GM18502 (cell line): ENCODE results near the gene ACACB.
A peak's percentile ranks its signal among the peaks of the same experiment; 100 is the strongest.
"Not testable (repeated sequence)": the region's sequence is repeated elsewhere in the genome, so short reads cannot be mapped to it uniquely, and the experiment has no call there.

Experiments
- ATAC-seq: cut with Tn5 transposase; IDR thresholded peaks from one replicate; pipeline ENCODE4 v1.9.1; 2021; ENCODE audit warnings: mild to moderate bottlenecking; ENCODE audit not compliant: unreplicated experiment, poor library complexity

ACACB gene

DNA sequence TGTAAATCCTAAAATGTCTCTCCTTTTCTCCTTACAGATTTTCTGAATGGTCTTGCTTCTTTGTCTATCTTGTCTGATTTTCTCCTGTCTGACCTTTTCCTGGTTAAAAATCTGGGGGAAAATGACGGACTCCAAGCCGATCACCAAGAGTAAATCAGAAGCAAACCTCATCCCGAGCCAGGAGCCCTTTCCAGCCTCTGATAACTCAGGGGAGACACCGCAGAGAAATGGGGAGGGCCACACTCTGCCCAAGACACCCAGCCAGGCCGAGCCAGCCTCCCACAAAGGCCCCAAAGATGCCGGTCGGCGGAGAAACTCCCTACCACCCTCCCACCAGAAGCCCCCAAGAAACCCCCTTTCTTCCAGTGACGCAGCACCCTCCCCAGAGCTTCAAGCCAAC, 23.0 kb downstream of the ACACB start:
- no peak for ATAC-seq

DNA sequence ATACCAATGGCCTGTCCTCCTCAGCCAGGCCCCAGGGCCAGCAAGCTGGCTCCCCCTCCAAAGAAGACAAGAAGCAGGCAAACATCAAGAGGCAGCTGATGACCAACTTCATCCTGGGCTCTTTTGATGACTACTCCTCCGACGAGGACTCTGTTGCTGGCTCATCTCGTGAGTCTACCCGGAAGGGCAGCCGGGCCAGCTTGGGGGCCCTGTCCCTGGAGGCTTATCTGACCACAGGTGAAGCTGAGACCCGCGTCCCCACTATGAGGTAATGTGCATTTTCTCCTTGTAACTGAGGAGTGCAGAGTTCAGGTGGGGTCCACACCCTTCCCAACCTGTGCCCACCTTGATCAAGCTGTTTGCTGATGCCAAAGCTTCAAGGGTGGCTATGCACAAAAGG, 23.4 kb downstream of the ACACB start:
- ATAC-seq: no peak

DNA sequence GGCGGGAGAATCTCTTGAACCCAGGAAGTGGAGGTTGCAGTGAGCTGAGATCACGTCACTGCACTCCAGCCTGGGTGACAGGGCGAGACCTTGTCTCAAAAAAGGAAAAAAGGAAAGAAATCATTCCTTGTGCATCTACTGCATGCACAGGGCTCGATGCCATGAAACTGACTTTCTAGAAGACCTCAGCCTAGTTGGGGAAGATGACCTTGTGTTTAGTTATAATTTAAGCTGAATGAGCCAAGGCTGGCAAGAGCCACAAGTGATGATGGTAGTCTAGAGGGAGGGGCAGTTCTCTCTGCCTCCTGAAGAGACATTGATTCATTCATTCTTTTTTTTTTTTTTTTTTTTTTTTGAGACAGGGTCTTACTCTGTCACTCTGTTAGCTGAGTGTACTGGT, 24.2 kb downstream of the ACACB start:
- no peak for ATAC-seq

DNA sequence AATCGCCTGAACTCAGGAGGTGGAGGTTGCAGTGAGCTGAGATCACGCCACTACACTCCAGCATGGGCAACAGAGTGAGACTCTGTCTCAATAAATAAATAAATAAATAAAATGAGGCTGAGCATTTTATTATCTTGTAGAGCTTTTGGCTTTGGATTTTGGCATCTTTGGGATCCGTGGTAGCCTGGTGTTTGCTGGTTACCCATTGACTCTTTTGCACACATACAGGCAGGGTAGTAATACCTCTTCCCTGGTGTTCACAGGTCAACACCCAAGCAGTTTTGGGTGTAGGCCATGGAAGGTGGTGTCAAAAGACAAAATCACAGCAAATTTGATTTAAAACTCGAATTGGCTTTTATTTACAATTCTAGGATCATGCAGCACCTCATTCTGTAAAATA, 27.8 kb downstream of the ACACB start:
- ATAC-seq: no peak

DNA sequence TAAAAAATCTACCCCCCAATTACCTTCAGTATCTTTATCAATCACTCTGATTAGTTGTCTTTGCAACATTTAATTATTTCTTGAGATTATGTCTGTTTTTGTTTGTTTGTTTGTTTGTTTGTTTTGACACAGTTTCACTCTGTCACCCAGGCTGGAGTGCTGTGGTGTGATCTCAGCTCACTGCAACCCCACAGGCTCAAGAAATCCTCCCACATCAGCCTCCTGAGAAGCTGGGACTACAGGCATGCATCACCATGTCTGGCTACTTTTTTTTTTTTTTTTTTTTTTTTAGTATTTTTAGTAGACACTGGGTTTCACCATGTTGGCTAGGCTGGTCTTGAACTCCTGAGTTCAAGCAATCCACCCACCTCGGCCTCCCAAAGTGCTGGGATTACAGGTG, 30.7 kb downstream of the ACACB start:
- ATAC-seq: not testable (repeated sequence)

DNA sequence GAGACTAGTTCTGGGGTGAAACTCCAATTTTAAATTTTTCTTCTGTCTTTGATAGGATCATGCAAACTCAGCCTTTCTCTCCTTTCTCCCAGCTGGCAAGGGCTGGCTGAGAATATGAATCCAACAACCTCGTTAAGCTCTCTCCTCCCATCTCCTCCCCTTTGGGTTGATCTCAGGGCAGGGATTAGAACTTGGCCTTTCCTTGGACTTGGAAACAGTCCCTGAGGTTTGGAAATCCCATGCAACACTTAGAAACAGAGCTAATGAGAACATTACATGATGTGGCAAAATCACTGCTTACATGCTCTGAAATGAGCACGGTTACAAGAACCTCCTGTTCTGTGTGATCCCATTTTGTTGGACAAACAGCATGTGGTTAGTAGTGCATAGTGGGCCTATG, 31.6 kb downstream of the ACACB start:
- ATAC-seq: no peak

DNA sequence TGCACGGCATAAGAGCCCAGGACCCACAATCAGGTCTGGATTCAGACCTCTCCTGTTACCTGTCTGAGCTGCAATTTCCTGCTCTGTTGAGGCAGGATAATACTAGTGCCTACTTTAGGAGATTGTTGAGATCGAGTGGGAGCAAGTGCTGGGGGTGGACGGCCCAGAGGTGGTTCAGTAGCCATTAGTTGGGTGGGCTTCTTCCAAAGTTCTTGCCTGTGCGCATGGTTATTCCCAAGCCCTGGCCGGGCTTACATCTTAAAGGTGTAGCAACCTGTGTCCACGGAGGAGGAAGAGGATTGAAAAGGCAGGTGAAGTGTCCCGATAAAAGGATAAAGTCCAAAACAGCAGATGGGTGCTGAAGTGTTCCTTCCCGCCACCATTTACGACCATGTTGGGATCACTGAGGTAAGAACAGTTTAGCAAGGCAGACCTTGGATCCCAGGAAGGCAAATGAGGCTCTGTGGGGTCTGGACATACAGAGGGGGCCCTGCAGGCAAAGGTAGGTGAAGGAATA, 33.8 kb downstream of the ACACB start:
- no peak for ATAC-seq

DNA sequence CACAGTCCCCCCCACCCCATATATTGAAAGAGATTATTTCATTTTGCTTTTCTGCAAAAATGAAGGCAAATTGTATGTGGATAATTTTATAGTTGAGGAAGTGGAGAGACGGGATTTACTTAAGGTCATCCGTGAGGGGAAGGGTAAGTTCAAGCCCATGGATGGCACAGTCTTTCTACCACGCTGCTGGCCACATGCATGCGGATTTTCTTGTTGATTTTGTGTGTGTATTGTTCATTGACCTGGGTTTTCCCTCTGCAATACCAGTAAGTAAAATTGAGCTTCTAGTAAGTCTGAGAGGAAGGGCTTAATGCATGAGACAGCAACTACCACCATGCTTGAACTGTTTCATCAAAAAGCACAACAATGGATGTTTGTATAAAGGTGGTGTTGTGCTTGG, 35.1 kb downstream of the ACACB start:
- ATAC-seq: no peak

DNA sequence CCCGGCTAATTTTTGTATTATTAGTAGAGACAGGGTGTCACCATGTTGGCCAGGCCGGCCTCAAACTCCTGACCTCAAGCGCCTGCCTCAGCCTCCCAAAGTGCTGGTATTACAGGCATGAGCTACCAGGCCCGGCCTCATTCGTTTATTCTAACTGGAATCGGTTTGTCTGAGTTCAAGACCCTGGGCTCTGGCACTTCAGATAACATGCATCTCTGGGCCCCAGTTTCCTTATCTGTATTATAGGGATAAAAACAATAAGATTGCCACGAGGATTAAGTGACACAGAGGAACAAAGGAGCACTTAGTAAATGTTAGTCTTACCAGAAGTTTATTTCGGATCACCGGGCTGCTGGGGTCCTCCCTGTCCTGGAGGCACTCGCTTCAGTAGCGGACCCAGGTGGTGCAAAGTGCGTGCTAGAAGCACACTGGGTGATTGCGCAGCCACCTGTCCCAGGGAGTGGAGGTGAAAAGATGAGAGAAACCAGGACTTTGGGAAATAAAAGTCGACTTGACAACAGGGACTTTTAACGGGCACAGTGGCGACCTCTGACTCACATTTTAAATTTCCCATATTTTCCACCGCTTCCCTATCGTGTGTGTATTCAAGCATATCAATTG, 37.5 kb downstream of the ACACB start:
- no peak for ATAC-seq

DNA sequence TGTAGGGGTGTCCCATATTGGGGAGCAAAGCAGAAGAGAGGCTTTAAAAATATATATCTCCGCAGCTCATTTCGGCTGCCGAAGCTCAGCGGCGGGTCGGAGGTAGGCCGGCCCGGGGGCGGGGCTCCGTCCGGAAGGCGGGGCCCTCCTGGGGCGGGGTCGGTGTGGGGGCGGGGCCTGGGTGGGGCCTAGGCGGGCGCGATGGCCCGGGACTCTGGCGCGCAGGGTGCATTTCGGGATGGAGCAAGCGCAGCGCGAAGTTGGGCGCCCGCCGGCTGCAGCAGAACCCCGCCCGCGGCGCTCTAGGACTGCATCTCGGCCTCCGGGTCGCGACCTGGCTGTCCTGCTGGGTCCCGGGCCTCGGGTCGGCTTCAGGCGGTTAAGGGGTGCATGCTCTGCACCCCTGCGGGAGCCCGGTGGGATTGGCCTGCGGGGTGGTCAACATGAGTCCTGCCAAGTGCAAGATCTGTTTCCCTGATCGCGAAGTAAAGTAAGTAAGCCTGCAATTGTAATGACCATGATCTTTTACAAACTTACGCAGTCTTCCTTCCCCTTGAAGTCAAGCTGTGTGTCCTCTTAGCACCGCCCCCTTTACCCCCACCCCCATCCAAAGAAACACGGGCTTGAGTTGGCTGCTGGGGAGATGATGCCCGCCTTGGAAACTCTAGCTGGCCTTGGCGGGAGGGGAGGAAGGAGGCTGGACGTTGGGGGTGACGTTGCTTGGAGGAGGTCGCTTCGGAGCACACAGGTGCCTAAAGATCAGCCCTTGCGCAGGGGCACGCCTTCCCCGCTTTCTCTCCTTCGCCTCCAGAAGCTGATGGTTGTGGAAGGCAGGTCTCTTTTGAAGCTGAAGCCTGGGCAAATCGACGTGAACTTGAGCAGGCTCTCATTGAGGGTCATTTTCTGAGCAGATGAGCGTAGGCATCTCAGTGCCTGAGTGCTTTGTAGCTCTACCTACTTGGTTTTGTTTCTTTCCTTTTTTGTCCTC, 38.4 kb downstream of the ACACB start:
- ATAC-seq: peak; percentile 81

DNA sequence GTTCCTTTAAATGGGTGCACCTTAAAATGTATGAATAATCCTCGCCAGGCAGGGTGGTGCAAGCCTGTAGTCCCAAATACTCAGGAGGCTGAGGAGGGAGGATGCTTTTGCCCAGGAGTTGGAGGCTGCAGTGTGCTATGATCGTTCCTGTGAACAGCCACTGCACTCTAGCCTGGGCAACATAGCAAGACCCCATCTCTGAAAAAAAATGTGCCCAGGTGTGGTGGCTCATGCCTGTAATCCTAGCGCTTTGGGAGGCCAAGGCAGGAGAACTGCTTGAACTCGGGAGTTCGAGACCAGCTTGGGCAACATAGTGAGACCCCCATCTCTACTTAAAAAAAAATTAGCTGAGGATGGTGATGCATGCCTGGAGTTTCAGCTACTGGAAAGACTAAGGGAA, 39.6 kb downstream of the ACACB start:
- no peak for ATAC-seq

DNA sequence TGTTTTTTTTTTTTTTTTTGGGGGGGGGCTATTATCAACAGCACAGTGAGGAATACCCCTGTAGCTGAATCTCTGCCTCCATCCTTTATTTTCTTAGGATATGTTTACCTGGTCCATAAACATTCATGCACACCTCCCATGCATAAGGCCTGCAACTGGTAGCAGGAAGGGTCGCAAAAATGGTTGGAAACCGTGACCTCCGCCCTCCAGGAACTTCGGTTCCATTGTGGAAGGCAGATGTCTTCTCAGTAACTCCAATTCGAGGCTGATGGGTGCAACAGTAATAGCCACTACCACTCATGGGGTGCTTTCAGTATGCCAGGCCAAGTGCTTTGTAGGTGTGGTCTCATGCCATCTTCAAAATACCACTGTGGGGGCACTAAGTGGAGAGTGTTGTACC, 40.2 kb downstream of the ACACB start:
- ATAC-seq: no peak

DNA sequence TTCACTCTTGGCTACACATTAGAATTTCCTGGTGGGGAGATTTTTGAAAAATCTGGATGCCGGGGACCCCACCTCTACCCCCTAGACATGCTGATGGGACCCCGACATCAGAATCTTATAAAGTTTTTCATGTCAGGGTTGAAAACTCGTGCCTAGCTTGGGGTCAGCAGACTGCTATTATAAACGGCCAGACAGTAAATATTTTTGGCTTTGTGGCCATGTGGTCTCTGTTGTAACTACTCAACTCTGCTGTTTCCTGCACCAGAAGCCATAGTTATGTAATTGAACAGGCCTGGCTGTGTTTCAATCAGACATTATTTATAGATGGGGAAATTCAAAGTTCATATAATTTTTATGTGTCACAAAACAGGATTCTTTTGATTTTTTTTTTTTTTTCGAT, 41.6 kb downstream of the ACACB start:
- ATAC-seq: no peak

DNA sequence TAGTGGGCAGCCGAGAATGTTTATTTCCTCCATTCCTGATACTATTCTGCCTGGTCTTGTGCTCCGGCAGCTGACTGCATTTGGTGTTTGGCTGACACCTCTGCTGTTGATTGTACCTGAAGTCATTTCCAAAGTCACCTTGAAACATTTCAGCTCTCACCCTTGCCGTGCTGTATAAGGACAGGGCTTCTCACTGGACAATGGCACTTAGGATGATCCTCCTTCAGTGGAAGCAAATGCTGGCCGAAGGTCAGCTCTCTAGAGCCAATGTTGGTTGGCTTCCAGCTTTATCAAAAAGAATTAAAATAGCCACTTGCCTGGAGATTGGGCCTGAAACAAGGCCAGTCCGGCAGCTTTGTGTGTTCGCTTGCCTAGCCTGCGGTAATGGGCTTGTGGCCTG, 44.0 kb downstream of the ACACB start:
- no peak for ATAC-seq

DNA sequence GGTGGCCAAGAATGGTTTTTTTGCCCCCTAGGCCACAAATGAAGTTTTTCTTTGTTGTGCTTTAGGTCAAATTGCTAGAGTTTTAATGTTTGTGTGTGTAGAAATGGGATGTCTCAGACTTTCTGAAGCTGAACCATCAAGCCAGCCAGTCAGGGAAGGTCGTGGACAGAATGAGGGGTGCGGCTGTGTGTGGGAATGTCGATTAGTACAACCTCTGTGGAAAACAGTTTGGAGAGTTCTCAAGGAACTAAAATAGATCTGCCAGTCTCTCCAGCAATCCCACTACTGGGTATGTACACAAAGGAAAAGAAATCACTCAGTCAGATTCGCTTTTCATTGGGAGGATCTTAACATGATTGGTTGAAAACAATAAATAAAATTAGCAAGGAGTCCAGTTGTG, 44.5 kb downstream of the ACACB start:
- ATAC-seq: no peak

DNA sequence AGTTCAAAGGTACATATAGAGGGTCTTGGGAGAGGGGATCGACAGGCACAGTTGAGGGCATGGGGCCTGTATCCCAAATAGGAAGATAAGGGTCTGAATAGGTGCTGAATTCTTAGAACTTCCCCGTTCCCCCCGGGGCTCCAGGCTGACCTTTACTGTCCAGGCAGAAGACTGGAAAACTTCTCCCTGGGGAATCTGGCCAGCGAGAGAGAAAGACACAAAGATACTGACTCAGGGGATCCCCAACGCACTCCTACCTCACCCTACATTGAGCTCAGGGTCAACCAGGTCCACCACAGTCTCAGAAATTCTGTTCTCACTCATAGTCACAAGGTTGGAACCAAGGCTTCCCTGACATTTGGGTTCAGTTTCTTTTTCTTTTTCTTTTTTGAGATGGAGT, 46.2 kb downstream of the ACACB start:
- no peak for ATAC-seq

DNA sequence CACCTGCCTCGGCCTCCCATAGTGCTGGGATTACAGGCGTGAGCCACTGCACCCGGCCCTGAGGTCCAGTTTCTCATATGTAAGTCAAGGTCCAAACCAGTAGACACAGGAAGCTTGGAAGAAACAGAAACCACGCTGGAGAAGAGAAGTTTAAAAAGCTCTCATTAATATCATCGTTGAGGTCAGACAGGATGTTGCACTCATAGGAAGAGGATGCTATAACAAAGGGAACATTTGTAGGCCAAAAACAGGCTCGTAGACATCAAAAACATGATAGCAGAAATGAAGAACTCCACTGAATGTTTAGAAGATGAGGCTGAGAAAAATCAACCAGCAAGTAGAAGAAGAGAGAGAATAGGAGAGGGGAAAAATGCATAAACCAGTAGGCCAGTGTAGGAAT, 46.8 kb downstream of the ACACB start:
- ATAC-seq: no peak

DNA sequence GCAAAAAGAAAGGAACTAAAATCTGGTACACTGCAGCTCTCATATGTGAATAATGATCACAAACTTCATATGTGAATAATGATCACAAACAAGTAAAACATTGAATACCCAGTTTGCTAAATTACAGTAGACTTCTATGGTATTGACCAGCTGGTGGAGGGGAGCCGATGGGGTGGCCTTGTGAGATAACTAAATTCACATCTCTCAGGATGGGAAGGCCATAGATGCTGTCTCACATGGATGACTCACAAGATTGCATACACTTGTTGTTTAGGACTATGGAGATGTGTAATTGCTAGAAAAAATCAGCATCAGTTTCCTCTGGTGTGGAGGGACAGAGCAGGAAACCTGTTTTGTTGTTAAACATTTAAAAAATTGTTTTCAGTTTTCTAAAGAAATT, 49.2 kb downstream of the ACACB start:
- ATAC-seq: no peak

DNA sequence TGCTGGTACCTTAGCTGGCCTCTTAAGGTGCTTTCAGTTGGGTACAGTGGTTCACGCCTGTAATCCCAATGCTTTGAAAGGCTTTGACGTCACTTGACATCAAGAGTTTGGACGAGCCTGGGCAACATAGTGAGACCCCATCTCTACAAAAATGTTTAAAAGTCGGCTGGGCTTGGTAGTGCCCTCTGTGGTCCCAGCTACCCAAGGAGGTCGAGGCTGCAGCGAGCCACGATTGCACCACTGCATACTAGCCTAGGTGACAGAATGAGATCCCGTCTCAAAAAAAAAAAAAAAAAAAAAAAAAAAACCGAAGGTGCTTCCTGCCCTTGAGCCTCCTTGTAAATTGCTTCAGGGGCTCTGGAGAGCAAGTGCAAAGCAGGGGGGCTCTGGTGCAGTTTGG, 50.0 kb downstream of the ACACB start:
- ATAC-seq: no peak

DNA sequence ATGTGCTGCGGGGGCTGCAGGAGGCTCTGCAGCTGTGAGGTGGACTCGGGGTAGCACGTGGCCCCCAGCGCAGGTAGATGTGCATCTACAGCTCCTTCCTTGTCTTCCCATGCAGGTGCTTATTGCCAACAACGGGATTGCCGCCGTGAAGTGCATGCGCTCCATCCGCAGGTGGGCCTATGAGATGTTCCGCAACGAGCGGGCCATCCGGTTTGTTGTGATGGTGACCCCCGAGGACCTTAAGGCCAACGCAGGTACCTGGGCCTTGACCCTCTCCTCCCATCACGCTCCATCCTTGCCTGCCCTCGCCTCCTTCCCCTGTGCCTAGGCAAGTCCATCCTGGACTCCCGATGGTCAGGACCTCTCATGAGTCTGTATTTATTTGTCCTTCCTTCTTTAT, 51.4 kb downstream of the ACACB start:
- ATAC-seq: no peak

DNA sequence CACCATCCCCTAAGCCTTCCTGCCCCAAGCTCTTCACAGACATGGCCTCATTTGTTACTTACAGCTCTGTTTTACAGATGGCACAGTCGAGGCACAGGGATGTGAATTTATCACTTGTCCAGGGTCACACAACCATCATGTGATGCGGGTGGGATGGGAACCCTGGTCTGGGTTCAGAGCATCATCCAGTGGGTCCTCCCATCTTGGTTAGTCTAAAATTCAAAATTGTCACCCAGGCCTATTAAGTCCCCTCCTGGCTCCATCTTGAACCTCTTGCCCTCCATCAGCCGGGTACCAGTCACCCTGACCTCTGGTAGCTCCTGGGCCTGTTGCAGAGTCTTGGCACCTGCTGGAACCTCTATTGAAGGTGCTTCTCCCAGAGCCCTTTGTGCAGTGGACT, 52.9 kb downstream of the ACACB start:
- no peak for ATAC-seq

DNA sequence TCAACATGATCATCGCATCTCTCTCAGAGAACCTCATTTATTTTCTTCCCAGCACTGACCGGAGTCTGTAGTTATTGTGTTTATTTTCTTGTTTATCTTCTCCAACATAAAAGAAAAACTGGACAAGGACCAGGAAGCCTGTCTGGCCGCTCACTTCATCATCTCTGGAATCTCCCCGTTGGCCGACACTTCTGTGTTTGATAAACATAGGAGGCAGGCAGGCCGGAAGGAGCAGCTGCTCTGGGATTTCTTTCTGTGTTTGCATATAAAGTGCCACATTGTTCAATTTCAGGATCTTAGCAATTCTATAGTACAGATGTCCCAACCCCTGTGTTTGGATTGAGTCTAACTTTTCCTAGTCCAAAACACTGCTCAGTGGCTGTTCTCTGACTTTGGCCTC, 53.3 kb downstream of the ACACB start:
- ATAC-seq: no peak
